ENCODE measurements around the gene CCDC47. TPM values are rescaled to one million over a fixed set of nuclear protein-coding genes. Genes with fewer than 3 reads are reported as not detected.

CCDC47 gene
- total RNA-seq, 1 experiment from 2014 or later, result 64.0 TPM

- Histone ChIP-seq H3K4me3 (no peak overlapping the region), H4K20me1 (ENCODE audit: insufficient read depth) (0 out of 2 replicates have a peak, but pooled peaks cover 3% of the 10 kb centered on the region), H2AFZ (no peak overlapping the region), H3K27ac (no peak overlapping the region), H3K4me2 (no peak overlapping the region), H3K36me3 (ENCODE audit: low read depth) (peaks cover 32% of the 10 kb centered on the region), H3K9me3 (ENCODE audit: insufficient read depth, low read depth) (no peaks in the 10 kb centered on the region), H3K4me1 (replicated peaks; ENCODE audit: insufficient read depth) (no peaks in the 10 kb centered on the region), H3F3A (ENCODE audit: insufficient read depth, low read depth) (peaks cover 18% of the 10 kb centered on the region; the same call in 1 of the 2 replicates), H3K9me2 (ENCODE audit: insufficient read depth) (no peaks in the 10 kb centered on the region), H3K79me2 (ENCODE audit: low read depth) (no peaks in the 10 kb centered on the region), H3K27me3 (ENCODE audit: insufficient read depth, low read depth) (no peaks in the 10 kb centered on the region)
- no TSS peak for BruUV-seq (replicated peaks)
- TF ChIP-seq CTCF (conservative IDR thresholded peaks at IDR 0.05), result no peak
- TF ChIP-seq EZH2 (IDR thresholded peaks at IDR 0.05; ENCODE audit: low read depth), result no peak
- intact Hi-C loops (cut with micrococcal nuclease; ENCODE audit: unreplicated experiment), result loop anchor here (5.0 kb wide), 1 partner anchor 43 kb away; no protein-coding TSS in a partner anchor
- POLR2A ChIA-PET (ENCODE audit: unreplicated experiment), result no interaction called here
- DNase-seq, result no peak
- CTCF ChIA-PET, result no interaction called here
Measured at GRCh38 chr17:63754046-63754445, 19.4 kb downstream of the CCDC47 start.

- CTCF ChIA-PET, result no interaction called here
- no peak overlapping the region for H3K4me3 ChIP-seq
- intact Hi-C loops (cut with micrococcal nuclease; ENCODE audit: unreplicated experiment), result loop anchor here (5.0 kb wide), 1 partner anchor 44 kb away; no protein-coding TSS in a partner anchor
- H3F3A ChIP-seq (ENCODE audit: insufficient read depth, low read depth), result peaks cover 16% of the 10 kb centered on the region; the same call in 1 of the 2 replicates
- H3K9me3 ChIP-seq (ENCODE audit: insufficient read depth, low read depth), result no peaks in the 10 kb centered on the region
- H3K36me3 ChIP-seq (ENCODE audit: low read depth), result peaks cover 35% of the 10 kb centered on the region
- POLR2A ChIA-PET (ENCODE audit: unreplicated experiment), result no interaction called here
- no peaks in the 10 kb centered on the region for H3K4me1 ChIP-seq (replicated peaks; ENCODE audit: insufficient read depth)
- H3K27me3 ChIP-seq (ENCODE audit: insufficient read depth, low read depth), result no peaks in the 10 kb centered on the region
- H3K27ac ChIP-seq, result no peak overlapping the region
- H2AFZ ChIP-seq, result no peak overlapping the region
- BruUV-seq (replicated peaks), result no TSS peak
- H3K79me2 ChIP-seq (ENCODE audit: low read depth), result no peaks in the 10 kb centered on the region
- TF ChIP-seq CTCF (conservative IDR thresholded peaks at IDR 0.05) (no peak), EZH2 (IDR thresholded peaks at IDR 0.05; ENCODE audit: low read depth) (no peak)
- DNase-seq, result no peak
- no peaks in the 10 kb centered on the region for H3K9me2 ChIP-seq (ENCODE audit: insufficient read depth)
- H4K20me1 ChIP-seq (ENCODE audit: insufficient read depth), result peaks cover 3% of the 10 kb centered on the region; the same call in 1 of the 2 replicates
- H3K4me2 ChIP-seq, result no peak overlapping the region
Measured at GRCh38 chr17:63753215-63753614, 20.2 kb downstream of the CCDC47 start.

GRCh38 chr17:63752707-63753106 lies 20.7 kb downstream of the CCDC47 start:
- H4K20me1 ChIP-seq (ENCODE audit: insufficient read depth), result peaks cover 3% of the 10 kb centered on the region; the same call in 1 of the 2 replicates
- H3F3A ChIP-seq (ENCODE audit: insufficient read depth, low read depth), result peaks cover 16% of the 10 kb centered on the region; the same call in 1 of the 2 replicates
- no peaks in the 10 kb centered on the region for H3K27me3 ChIP-seq (ENCODE audit: insufficient read depth, low read depth)
- CTCF ChIA-PET, result no interaction called here
- no peak overlapping the region for H3K4me2 ChIP-seq
- TF ChIP-seq EZH2 (IDR thresholded peaks at IDR 0.05; ENCODE audit: low read depth), result no peak
- no peak for TF ChIP-seq CTCF (conservative IDR thresholded peaks at IDR 0.05)
- BruUV-seq (replicated peaks), result no TSS peak
- intact Hi-C loops (cut with micrococcal nuclease; ENCODE audit: unreplicated experiment), result loop anchor here (5.0 kb wide), 1 partner anchor 45 kb away; no protein-coding TSS in a partner anchor
- POLR2A ChIA-PET (ENCODE audit: unreplicated experiment), result no interaction called here
- no peak overlapping the region for H2AFZ ChIP-seq
- H3K4me3 ChIP-seq, result no peak overlapping the region
- H3K9me2 ChIP-seq (ENCODE audit: insufficient read depth), result no peaks in the 10 kb centered on the region
- peaks cover 33% of the 10 kb centered on the region for H3K36me3 ChIP-seq (ENCODE audit: low read depth)
- H3K79me2 ChIP-seq (ENCODE audit: low read depth), result no peaks in the 10 kb centered on the region
- H3K27ac ChIP-seq, result no peak overlapping the region
- no peaks in the 10 kb centered on the region for H3K9me3 ChIP-seq (ENCODE audit: insufficient read depth, low read depth)
- no peaks in the 10 kb centered on the region for H3K4me1 ChIP-seq (replicated peaks; ENCODE audit: insufficient read depth)
- DNase-seq, result no peak
